T-helper 17 cell (primary cell): ENCODE results near the gene D2HGDH. TPM values are rescaled to one million over a fixed set of nuclear protein-coding genes. Genes with fewer than 3 reads are reported as not detected.
A peak's percentile ranks its signal among the peaks of the same experiment; 100 is the strongest.
"Not testable (repeated sequence)": the region's sequence is repeated elsewhere in the genome, so short reads cannot be mapped to it uniquely, and the experiment has no call there.

ENCODE experiments used
- ATAC-seq: fragments of 150-1000 bp; cut with Tn5 transposase; 2 replicates; pipeline ENCODE4 v1.10.0; 2021; ENCODE audit warnings: mild to moderate bottlenecking, moderate library complexity
- DNase-seq, 3 donors: peaks; one replicate each; pipeline versions ENCODE4 v3.0.0 to v3.0.0-alpha.2; 2020 to 2021
- H3K9me3 ChIP-seq: one replicate; pipeline ENCODE4 v1.7.0; 2013; ENCODE audit warnings: low read length, mild to moderate bottlenecking; ENCODE audit not compliant: control insufficient read depth, poor library complexity, severe bottlenecking
- H3K27ac Mint-ChIP-seq: one replicate; pipeline ENCODE4 v1.8.0; 2022; ENCODE audit warnings: mild to moderate bottlenecking, moderate library complexity, mixed read lengths
- H3K27me3 Mint-ChIP-seq: one replicate; pipeline ENCODE4 v1.8.0; 2022; ENCODE audit warnings: mixed read lengths
- H3K36me3 Mint-ChIP-seq: one replicate; pipeline ENCODE4 v1.8.0; 2022; ENCODE audit warnings: low read depth, mixed read lengths
- H3K4me1 Mint-ChIP-seq: one replicate; pipeline ENCODE4 v1.8.0; 2022; ENCODE audit warnings: mild to moderate bottlenecking, mixed read lengths
- H3K4me3 Mint-ChIP-seq: one replicate; pipeline ENCODE4 v1.8.0; 2022; ENCODE audit warnings: mild to moderate bottlenecking, moderate library complexity, mixed read lengths
- total RNA-seq, 4 donors: library from RNA in 2 of 4; stranded (reverse) in 2 of 4; gene quantifications; one replicate each; pipeline ENCODE4 v1.2.3 and lab custom pipeline; 2022 to 2026

D2HGDH gene
- total RNA-seq, 2 donors from 2014 or later: 28.0 to 32.6 TPM

- not testable (repeated sequence) for ATAC-seq, H3K27me3 Mint-ChIP-seq, DNase-seq, H3K36me3 Mint-ChIP-seq, H3K9me3 ChIP-seq
- Mint-ChIP-seq H3K27ac (peak overlapping the region; percentile 88), H3K4me1 (peaks cover 12% of the 10 kb centered on the region), H3K4me3 (peak overlapping the region; percentile 73)
Observed at GRCh38 chr2:241817821-241818215, 83.4 kb downstream of the D2HGDH start.

Other genes with a start within 250 kb of the D2HGDH start
- 100 to 1,000 TPM; 105 to 109 TPM for gene STK25, start 226.0 kb upstream of the D2HGDH start, total RNA-seq
- not detected for gene BOK, start 175.9 kb upstream of the D2HGDH start, total RNA-seq
- 10 to 100 TPM; 28.0 to 36.9 TPM for gene THAP4, start 97.5 kb upstream of the D2HGDH start, total RNA-seq
- 100 to 1,000 TPM; 104 to 119 TPM for gene ATG4B, start 96.9 kb upstream of the D2HGDH start, total RNA-seq
- gene DTYMK, start 47.8 kb upstream of the D2HGDH start, total RNA-seq: 10 to 100 TPM; 11.9 TPM
- 10 to 100 TPM; 50.2 to 60.8 TPM for gene ING5, start 32.6 kb upstream of the D2HGDH start, total RNA-seq
- gene GAL3ST2, start 42.2 kb downstream of the D2HGDH start, total RNA-seq: 1 to 10 TPM; 2.2 to 2.4 TPM
- 1 to 10 TPM; 4.1 to 9.4 TPM for gene NEU4, start 74.6 kb downstream of the D2HGDH start, total RNA-seq
- 10 to 100 TPM in 1 of 2 donors, 1 to 10 TPM in 1; 8.1 to 10.4 TPM for gene PDCD1, start 124.3 kb downstream of the D2HGDH start, total RNA-seq
- gene RTP5, start 135.1 kb downstream of the D2HGDH start, total RNA-seq: under 1 TPM in 1 of 2 donors, not detected in 1; 0.12 TPM